SW 1271 (cell line): Measurements from ENCODE around the gene COQ8A.
"Not testable (repeated sequence)": the region's sequence is repeated elsewhere in the genome, so short reads cannot be mapped to it uniquely, and the experiment has no call there.

Source experiments
- DNase-seq, 2 experiments: peaks; one replicate each; lab custom pipeline; 2025; lab: John Stamatoyannopoulos, UW

The COQ8A gene

GRCh38 chr1:226953175-226953800, 13.2 kb downstream of the COQ8A start:
- no peak for DNase-seq

GRCh38 chr1:226954337-226954736, 14.2 kb downstream of the COQ8A start:
- DNase-seq, result no peak

- no peak for DNase-seq
Measured at GRCh38 chr1:226954777-226955176, 14.7 kb downstream of the COQ8A start.

DNA sequence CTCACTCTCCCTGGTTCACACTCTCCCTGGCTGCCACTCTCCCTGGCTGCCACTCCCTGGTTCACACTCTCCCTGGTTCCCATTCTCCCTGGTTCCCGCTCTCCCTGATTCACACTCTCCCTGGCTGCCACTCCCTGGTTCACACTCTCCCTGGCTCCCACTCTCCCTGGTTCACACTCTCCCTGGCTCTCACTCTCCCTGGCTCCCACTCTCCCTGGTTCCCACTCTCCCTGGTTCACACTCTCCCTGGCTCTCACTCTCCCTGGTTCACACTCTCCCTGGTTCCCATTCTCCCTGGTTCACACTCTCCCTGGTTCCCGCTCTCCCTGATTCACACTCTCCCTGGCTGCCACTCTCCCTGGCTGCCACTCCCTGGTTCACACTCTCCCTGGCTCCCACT, 15.8 kb downstream of the COQ8A start:
- DNase-seq, result not testable (repeated sequence)

DNA sequence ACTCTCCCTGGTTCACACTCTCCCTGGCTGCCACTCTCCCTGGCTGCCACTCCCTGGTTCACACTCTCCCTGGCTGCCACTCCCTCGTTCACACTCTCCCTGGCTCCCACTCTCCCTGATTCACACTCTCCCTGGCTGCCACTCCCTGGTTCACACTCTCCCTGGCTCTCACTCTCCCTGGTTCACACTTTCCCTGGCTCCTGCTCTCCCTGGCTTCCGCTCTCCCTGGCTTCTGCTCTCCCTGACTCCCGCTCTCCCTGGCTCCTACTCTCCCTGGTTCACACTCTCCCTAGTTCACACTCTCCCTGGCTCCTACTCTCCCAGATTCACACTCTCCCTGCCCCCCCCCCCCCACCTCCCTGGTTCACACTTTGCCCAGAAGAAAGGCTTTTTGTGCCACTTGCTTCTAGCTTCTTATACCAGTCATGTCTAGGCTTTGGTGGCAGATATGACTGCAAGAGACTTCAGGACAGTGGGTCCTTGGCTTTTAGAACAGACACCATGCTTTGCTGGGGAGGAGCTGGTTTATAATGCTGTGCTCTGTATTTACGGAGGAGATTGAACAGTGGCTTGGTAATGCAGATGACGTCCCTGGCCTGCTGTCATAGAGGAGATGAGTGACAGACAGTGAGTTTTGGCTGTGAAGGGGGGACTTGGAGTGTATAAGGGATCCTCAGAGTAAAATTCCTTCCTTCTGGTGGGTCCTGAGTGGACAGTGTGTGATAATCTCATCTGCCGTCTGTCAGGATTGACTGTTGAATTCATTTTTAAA, 17.0 kb downstream of the COQ8A start:
- no peak for DNase-seq

DNA sequence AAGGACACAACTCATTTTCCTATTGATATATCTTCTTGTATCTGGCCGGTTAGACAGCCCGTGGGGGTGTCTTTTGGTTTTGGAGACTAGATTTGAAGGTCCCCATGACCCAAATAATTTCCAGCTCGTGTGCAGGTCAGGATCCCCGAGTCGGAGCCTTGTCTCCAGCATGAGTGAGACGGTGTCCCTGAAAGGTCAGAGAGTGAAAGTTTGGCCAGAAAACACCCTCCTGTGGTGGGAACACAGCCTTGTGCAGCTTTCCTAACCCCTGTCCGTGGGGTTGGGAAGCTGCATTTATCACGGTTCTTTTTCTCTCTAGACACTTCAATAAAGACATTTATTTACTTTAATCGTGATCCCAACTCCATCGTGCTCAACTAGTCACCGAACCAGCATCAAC, 17.6 kb downstream of the COQ8A start:
- no peak for DNase-seq

DNA sequence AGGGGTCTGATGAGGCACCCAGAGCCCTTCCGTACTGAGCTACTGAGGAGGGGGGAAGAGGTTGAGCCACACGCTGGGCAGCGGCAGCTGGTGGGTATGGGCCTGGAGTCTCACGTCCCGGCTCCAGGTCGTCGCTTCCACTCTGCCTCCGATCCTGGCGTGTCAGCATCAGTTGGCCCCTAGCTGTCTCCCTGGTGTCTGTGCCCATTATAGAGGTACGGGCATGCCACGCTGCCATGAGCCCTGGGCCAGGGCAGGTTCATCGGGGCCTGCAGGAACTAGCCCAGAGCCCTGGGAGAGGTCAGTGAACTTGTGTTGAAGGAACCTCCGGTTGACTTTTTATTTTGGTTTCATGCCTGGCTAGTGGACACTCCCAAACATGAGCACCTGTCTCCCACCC, 18.2 kb downstream of the COQ8A start:
- DNase-seq, result no peak

DNA sequence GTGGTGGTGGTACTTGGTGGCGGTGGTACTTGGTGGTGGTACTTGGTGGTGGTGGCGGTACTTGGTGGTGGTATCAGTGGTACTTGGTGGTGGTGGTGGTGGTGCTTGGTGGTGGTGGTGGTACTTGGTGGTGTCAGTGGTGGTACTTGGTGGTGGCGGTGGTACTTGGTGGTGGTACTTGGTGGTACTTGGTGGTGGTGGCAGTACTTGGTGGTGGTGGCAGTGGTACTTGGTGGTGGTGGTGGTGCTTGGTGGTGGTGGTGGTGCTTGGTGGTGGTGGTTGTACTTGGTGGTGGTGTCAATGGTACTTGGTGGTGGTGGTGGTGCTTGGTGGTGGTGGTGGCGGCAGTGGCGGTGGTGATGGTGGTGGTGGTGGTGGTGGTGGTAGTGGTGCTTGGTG, 20.2 kb downstream of the COQ8A start:
- DNase-seq, result no peak

- DNase-seq, result no peak
Measured at GRCh38 chr1:226960944-226961765, 21.1 kb downstream of the COQ8A start.

DNA sequence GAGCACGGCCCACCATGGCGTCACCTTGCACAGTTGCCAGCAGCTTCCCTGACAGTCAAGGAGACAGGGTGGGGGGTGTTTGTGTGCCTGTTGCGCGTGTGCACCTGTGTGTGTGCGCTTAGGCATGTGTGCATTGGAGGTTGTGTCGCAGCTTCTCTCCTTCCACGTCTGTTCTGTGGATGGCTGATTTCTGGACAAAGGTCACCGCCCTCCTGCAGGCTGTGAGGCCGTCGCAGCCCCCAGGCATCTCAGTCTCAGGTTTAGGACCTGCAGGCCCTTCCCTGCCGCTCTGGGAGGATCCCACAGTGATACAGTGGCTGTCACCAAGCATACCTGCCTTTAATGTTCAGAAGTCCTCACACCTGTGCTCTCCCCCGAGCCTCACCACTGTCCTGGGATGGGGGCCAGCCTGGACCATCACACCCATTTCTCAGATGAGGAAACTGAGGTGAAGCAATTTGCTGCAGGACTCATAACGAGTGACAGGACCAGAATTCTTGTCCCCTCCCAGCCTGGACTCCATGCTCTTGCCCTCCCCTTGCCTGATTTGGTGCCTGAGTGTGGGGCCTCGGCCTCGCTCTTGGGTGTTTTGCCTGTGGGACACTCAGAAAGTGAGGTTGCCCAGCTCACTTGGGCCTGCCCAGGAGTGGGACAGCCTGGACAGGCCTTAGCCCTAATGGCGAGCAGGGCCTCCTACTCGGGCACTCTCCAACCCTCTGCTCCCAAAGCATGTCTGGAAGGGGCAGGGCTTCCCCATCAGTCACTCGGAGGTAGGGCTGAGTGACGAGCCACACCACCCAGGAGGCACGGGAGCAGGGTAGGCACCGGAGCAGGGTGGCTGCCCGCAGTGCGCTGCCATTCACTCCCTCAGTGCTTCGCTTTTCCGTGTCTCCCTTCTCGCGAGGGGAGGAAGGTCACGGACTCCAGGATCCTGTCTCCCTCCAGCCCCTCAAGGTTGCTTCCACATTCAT, 22.6 kb downstream of the COQ8A start:
- DNase-seq, result no peak

DNA sequence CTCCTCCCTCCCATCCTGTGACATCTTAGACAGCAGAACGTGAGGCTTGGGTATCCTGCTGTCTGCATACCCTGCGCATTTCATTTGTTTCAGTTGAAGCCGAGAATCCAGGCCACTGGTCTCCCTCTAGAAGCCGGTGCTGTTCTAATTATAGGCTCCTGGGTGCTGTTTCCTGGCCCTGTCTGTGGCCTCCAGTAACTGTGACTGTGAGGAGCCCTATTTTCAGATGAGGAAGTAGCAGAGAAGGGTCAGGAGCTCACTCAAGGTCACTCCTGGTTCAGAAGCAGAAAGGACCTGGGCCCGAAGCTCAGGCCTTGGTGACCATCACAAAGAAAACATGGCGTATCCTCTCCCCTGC, 24.0 kb downstream of the COQ8A start:
- no peak for DNase-seq

DNA sequence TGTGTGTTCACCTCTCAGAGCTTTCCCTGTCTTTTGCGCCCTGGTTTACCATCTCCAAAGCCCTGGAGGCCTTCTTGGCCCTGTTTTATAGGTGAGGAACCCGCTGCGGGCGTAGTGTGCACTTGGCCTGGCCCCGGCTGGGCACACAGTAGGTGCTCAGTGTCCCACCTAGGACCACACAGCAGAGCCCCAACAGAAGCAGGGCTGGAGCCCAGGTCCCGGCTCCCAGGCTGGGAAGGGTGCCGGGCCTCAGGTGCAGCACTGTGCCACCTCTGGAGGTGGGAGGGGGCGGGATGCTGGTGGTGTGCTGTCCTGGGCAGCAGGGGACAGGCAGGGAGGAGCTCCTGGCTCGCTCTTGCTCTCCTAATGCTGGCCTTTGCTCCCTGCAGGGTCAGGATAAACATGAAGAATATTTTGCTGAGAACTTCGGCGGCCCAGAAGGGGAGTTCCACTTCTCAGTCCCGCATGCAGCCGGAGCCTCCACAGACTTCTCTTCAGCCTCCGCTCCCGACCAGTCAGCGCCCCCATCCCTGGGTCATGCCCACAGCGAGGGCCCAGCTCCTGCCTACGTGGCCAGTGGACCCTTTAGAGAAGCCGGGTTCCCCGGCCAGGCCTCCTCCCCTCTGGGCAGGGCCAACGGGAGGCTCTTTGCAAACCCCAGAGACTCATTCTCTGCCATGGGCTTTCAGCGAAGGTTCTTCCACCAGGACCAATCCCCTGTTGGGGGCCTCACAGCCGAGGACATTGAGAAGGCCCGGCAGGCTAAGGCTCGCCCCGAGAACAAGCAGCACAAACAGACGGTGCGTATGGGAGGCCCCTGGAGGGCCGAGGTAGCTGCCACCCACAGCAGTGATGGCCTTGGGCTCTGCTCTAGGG, 24.8 kb downstream of the COQ8A start:
- no peak for DNase-seq

DNA sequence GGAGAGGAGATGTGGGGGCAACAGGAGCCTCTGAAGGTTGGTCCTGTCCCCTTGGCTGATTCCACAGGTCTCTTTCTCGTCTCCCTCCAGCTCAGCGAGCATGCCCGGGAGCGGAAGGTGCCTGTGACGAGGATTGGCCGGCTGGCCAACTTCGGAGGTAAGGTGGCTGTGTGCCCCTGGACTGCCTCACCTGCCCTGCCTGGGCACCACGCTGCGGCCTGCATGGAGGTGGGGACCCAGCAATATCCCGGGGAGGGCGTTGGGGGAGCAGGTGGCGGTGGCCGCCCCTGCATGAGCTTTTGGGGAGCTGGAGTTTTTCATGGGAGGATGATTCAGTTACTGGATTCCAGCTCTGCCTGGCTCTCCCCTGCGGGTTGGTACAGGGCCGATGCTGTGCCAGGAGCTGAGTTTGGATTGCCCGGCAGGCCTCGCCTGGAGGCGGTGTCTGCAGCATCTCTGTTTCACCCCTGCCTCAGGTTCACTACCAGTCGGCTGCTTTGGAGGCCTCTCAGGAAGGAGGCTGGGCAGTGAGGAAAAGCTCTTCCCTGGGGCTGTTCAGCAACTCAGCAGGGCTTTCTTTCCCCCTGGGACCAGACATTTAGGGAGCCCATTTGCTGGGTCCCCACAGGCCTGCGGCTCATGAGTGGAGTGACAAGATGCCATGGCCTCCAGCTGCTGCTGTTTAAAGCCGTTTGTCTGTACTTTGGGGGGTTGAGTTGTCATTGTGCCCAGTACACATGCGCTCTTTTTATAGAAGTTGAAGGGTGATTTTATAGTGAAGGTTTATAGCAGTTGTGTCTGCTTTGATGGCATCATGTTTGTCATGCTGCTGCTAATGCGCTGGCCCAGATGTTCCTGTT, 25.7 kb downstream of the COQ8A start:
- no peak for DNase-seq

DNA sequence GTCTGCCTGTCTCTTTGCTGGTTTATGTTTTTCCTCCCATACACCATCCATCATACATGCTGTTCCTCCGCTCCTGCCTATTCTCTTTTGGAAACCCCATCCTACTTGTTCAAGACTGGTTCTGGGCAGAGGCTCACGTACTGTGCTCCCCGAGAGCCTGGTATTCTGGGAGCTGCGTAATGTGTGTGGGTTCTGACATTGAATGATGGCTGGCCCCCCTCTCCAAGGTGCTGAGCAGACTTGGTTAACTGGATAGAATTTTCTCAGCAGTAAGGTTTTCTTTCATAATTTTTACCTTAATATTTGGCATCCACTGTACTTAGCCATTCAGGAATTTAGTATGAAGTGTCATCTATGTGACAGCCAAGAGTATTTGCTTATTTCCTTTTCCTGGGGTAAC, 26.6 kb downstream of the COQ8A start:
- no peak for DNase-seq

DNA sequence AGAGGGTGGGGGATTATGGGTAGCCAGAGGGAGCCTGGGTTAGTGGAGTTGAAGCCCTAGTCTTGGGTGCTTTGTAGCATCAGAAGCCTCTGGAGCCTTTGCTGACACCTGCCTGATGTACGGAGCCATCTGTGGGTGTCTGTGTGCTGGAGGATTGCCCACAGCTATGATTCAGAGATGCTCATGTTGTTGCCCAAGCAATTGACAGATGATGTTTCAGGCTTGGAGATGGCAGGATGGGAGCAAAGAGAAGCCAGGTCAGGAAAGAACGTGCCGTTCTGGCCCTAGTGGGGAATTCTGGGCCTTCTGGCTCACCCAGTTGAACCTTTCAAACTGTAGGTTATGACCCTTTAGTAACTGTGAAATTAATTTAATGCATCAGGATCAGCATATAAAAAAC, 27.6 kb downstream of the COQ8A start:
- no peak for DNase-seq

- no peak for DNase-seq
Measured at GRCh38 chr1:226971765-226972164, 31.7 kb downstream of the COQ8A start.

GRCh38 chr1:226972931-226973330, 32.8 kb downstream of the COQ8A start:
- DNase-seq, result no peak

DNA sequence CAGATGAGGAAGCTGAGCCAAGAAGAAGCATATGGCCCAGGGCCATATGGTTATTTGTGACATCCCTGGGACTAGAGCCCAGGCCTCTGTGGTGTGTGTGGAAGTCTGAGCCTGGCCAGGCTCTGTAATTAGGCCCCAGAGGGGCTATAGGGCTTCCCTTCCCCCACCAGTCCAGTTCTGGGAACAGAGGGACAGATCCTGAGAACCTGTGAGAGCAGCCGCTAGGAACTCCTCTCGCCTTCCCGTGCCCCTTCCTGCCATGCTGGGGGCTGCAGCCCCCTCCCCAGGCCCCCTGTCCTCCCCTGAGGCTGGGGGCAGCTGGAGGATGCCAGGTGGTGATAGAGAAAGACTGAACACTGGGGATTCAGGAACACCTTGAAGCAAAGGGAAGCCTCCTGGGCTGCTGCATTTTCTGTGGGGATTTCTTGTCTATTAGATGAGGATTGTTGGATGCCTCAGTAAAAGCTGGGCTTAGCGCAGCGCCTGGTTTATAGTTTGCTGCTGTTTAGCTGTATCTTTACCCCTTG, 33.3 kb downstream of the COQ8A start:
- DNase-seq, result no peak

DNA sequence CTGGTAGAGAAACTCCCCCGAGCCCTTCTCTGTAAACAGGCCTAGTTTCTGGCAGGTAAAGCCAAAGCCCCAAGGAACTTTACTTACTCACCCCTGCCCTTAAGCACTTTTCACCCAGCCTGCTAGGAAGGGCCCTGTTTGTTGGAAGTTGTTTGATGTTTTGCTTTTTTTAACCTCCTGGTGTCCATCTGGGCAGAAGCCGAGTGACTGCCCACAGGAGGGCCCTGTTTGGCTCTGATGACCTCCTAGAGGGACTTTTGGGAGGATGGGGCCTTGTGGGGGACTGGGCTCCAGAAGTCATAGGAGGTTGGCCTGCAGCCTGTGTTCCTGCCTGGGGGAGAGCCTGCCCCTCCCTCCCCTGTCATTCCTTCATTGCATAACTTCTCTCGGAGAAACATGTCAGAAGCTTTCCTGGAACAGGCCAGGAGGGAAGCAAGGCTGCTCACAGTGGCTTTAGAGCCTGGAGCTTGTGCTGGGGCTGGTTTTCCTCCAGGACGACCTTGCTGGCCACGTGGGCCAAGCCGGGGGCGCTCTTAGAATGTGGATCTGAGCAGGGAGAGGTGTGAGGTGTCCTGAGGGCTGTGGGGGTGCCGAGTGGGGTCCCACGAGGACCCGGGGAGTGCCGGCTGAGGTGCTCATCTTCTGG, 33.9 kb downstream of the COQ8A start:
- no peak for DNase-seq
